ENCODE measurements around the gene BOK. TPM values are rescaled to one million over a fixed set of nuclear protein-coding genes. Genes with fewer than 3 reads are reported as not detected.
A peak's percentile ranks its signal among the peaks of the same experiment; 100 is the strongest.

The BOK gene
- total RNA-seq, 6 donors from 2014 or later = 42.9 to 143 (median 61.3) TPM

- ATAC-seq (ENCODE audit: low FRiP score in 2 of 2) (no peak), DNase-seq (no peak)
- H3K4me3 ChIP-seq = no peak overlapping the region
- TF ChIP-seq, protein P1, sequence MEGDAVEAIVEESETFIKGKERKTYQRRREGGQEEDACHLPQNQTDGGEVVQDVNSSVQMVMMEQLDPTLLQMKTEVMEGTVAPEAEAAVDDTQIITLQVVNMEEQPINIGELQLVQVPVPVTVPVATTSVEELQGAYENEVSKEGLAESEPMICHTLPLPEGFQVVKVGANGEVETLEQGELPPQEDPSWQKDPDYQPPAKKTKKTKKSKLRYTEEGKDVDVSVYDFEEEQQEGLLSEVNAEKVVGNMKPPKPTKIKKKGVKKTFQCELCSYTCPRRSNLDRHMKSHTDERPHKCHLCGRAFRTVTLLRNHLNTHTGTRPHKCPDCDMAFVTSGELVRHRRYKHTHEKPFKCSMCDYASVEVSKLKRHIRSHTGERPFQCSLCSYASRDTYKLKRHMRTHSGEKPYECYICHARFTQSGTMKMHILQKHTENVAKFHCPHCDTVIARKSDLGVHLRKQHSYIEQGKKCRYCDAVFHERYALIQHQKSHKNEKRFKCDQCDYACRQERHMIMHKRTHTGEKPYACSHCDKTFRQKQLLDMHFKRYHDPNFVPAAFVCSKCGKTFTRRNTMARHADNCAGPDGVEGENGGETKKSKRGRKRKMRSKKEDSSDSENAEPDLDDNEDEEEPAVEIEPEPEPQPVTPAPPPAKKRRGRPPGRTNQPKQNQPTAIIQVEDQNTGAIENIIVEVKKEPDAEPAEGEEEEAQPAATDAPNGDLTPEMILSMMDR (IDR thresholded peaks at IDR 0.05) = no peak
- TF ChIP-seq POLR2A (IDR thresholded peaks at IDR 0.05) (no peak), POLR2AphosphoS5 (IDR thresholded peaks at IDR 0.05) (no peak), EP300 (IDR thresholded peaks at IDR 0.05) (no peak)
- no peak overlapping the region for H3K27ac ChIP-seq
- 79 to 84% methylated on average over 11 of the region's 11 CpGs for WGBS, 2 donors
- peaks cover 0 to 2% (median 0%) of the 10 kb centered on the region in 4 donors for H3K36me3 ChIP-seq
- H3K4me1 ChIP-seq = peaks cover 12 to 47% (median 22%) of the 10 kb centered on the region in 4 donors
- H3K9me3 ChIP-seq = no peaks in the 10 kb centered on the region
- H3K27me3 ChIP-seq = no peaks in the 10 kb centered on the region
Observed at GRCh38 chr2:241615041-241615440, 56.5 kb downstream of the BOK start.

DNA sequence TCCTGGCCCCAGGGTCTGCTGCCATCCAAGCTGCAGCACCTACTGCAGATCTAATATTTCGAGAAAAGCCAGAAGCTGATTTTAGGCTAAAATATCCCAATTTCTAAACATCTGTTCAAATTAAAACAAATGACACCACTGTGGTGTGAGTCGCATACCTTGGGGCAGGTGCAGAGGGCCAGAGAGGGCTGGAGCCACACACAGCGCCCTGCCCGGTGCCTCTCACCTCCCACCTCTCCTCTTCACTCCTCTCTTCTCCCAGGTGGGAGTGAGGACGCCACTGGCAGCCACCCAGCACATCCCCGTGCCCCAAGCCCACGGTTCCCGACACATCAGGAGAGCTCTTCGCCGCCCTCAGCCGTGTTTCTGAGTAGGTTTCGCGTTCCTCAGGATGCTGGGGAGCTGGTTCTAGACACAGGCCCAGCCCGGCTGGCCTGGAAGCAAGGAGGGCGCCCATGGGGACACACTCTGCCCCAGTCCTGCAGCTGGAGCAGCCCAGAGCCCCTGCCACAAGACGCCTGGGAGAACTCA is 57.0 kb downstream of the BOK start:
- Histone ChIP-seq H3K27ac (no peak overlapping the region), H3K27me3 (no peaks in the 10 kb centered on the region), H3K4me3 (no peak overlapping the region), H3K4me1 (peaks cover 10 to 41% (median 18%) of the 10 kb centered on the region in 4 donors), H3K9me3 (no peaks in the 10 kb centered on the region), H3K36me3 (peaks cover 0 to 2% (median 0%) of the 10 kb centered on the region in 4 donors)
- WGBS, 2 donors = 92 to 95% methylated on average over 14 to 16 of the region's 16 CpGs
- no peak for TF ChIP-seq POLR2AphosphoS5 (IDR thresholded peaks at IDR 0.05)
- no peak for TF ChIP-seq POLR2A (IDR thresholded peaks at IDR 0.05)
- TF ChIP-seq EP300 (IDR thresholded peaks at IDR 0.05) = no peak
- TF ChIP-seq, protein P1 (IDR thresholded peaks at IDR 0.05) = no peak
- DNase-seq = no peak
- ATAC-seq (ENCODE audit: low FRiP score in 2 of 2) = no peak

DNA sequence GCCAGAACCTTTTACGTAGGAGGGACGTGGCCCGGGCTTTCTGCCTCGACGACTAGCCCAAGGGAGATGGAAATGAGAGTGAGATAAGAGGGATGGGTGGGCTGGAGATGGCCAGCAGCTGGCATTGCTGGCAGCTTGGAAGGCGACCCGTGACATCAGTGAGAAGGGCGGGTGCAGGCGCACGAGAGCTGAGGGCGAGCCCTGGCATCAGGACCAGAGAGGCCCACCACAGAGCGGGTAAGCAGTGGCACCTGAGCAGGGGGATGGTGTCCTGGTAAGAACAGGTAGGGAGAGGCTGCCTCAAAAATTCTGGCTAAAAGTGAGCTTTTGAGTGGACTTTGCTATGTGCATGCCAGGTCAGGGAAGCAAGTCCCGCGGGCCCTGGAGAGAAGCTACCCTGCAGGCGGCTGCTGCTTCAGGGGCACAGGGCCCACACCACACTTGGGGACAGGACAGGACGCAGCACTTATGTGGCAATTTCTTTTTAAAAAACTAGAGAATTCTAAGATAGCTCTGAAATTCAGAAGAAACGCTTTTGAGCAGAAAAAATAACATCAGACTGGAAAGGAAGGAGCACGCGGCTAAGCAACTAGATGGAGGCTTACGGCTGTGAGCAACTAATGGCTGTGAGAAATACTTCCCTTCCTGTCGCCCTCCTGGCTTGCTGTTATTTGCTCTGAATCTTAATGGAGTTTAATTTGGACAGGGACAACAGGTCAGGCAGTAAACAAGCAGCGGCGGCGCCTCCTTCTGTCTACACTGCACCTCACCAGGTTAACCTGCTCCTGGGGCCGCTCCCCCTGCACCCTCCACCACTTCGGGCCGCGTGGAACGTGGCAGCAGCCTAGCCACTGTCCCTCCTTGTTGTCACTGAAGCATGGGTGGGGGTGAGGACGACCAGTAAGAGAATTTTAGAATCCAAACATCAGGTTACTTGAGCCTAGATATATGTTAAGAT is 57.9 kb downstream of the BOK start:
- TF ChIP-seq POLR2AphosphoS5 (IDR thresholded peaks at IDR 0.05) (no peak), EP300 (IDR thresholded peaks at IDR 0.05) (no peak), POLR2A (IDR thresholded peaks at IDR 0.05) (no peak)
- TF ChIP-seq, protein P1 (IDR thresholded peaks at IDR 0.05) = no peak
- Histone ChIP-seq H3K27me3 (no peaks in the 10 kb centered on the region), H3K36me3 (peaks cover 0 to 2% (median 0%) of the 10 kb centered on the region in 4 donors), H3K27ac (peak overlapping the region in 3 of 4 donors; percentile 17 to 84 (median 19)), H3K4me3 (peak overlapping the region in 3 of 4 donors; percentile 32 to 50 (median 46)), H3K4me1 (peaks cover 8 to 36% (median 15%) of the 10 kb centered on the region in 4 donors), H3K9me3 (no peaks in the 10 kb centered on the region)
- 82 to 84% methylated on average over 30 of the region's 30 CpGs for WGBS, 2 donors
- ATAC-seq (ENCODE audit: low FRiP score in 2 of 2) = no peak
- peak in 1 of 2 donors; percentile 42 for DNase-seq

DNA sequence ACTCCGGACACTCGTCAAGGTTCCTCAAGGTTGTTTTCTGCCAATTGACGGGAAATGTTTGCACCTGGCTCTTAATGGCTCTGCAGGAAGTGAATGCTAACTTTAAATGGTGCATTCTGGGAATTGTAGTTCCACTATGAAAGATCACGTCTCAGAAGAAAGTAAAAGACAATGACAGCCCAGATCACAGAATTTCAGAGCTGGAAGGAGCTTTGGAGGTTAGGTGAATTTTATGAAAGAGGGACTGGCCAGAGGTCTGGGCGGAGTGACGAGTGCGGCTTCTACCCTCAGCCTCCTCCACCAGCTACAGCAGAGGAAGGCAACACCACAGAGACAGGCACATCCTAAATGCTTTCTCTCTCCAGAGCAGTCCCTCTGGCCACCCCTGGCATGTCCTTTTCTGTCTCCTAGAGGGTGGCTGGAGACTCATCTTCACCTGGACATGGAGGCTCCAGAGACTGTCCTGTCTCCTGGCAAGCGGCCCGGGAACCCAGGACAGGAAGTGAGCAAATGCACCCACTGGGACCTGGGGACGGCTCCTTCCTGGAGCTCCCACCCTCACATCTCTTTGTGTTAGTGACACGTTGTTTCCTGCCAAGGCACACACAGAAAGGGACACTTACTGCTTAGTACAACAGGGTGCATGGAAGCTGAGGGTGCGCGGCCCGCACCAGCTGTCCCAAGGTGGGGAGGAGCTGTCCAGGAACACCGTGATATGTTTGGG is 59.0 kb downstream of the BOK start:
- peak; percentile 32 to 57 for ATAC-seq (ENCODE audit: low FRiP score in 2 of 2)
- DNase-seq = peak in 1 of 2 donors; percentile 39
- H3K27ac ChIP-seq = peak overlapping the region; percentile 67 to 84 (median 76)
- TF ChIP-seq EP300 (IDR thresholded peaks at IDR 0.05) = no peak
- TF ChIP-seq POLR2AphosphoS5 (IDR thresholded peaks at IDR 0.05) = peak in 1 of 2 donors; percentile 34
- H3K27me3 ChIP-seq = no peaks in the 10 kb centered on the region
- H3K4me1 ChIP-seq = peaks cover 8 to 33% (median 12%) of the 10 kb centered on the region in 4 donors
- WGBS, 2 donors = 41 to 53% methylated on average over 12 to 15 of the region's 15 CpGs
- H3K4me3 ChIP-seq = peak overlapping the region in 3 of 4 donors; percentile 32 to 50 (median 46)
- no peaks in the 10 kb centered on the region for H3K9me3 ChIP-seq
- H3K36me3 ChIP-seq = peaks cover 0 to 2% (median 0%) of the 10 kb centered on the region in 4 donors
